NCI-H524 treated with DMSO at 0.1 percent for 48 hours (cell line): Measurements from ENCODE around the gene TERT.
"Not testable (repeated sequence)": the region's sequence is repeated elsewhere in the genome, so short reads cannot be mapped to it uniquely, and the experiment has no call there.

ENCODE experiments used
- DNase-seq: peaks from one replicate; lab custom pipeline; 2025; lab: John Stamatoyannopoulos, UW

TERT gene

GRCh38 chr5:1330847-1331831 lies 36.3 kb upstream of the TERT start:
- DNase-seq, result no peak

GRCh38 chr5:1330146-1330846 lies 35.4 kb upstream of the TERT start:
- no peak for DNase-seq

- DNase-seq, result no peak
Observed at GRCh38 chr5:1329111-1329579, 34.3 kb upstream of the TERT start.

- not testable (repeated sequence) for DNase-seq
Observed at GRCh38 chr5:1328237-1329110, 33.6 kb upstream of the TERT start.

- not testable (repeated sequence) for DNase-seq
Observed at GRCh38 chr5:1326901-1327756, 32.3 kb upstream of the TERT start.

GRCh38 chr5:1326532-1326875 lies 31.6 kb upstream of the TERT start:
- DNase-seq, result not testable (repeated sequence)

GRCh38 chr5:1325870-1326531 lies 31.1 kb upstream of the TERT start:
- no peak for DNase-seq

GRCh38 chr5:1325191-1325741 lies 30.4 kb upstream of the TERT start:
- no peak for DNase-seq

GRCh38 chr5:1324719-1325190 lies 29.9 kb upstream of the TERT start:
- no peak for DNase-seq

GRCh38 chr5:1324301-1324700 lies 29.4 kb upstream of the TERT start:
- DNase-seq, result no peak

GRCh38 chr5:1323803-1324173 lies 28.9 kb upstream of the TERT start:
- no peak for DNase-seq

GRCh38 chr5:1322955-1323802 lies 28.3 kb upstream of the TERT start:
- no peak for DNase-seq

- no peak for DNase-seq
Observed at GRCh38 chr5:1322036-1322900, 27.4 kb upstream of the TERT start.

- no peak for DNase-seq
Observed at GRCh38 chr5:1321576-1321975, 26.7 kb upstream of the TERT start.

- DNase-seq, result no peak
Observed at GRCh38 chr5:1320436-1321344, 25.8 kb upstream of the TERT start.

GRCh38 chr5:1319436-1320256 lies 24.8 kb upstream of the TERT start:
- no peak for DNase-seq
